SU-DHL-6 (cell line): ENCODE results near the gene EVI5L.

Experiments
- H2AFZ ChIP-seq: fragments of 200-600 bp; sonication (generic); 2 replicates; pipeline ENCODE4 v1.6.1; 2014; ENCODE audit warnings: low read depth, mild to moderate bottlenecking, moderate library complexity, mixed read lengths, antibody characterized with exemption, low read length; ENCODE audit not compliant: severe bottlenecking
- H3F3A ChIP-seq: fragments of 200-600 bp; shearing (Covaris generic); 2 replicates; pipeline ENCODE4 v1.6.0; 2016; ENCODE audit warnings: antibody characterized with exemption, mild to moderate bottlenecking; ENCODE audit not compliant: insufficient read depth
- H3K27ac ChIP-seq: fragments of 200-600 bp; sonication (generic); 2 replicates; pipeline ENCODE4 v1.5.1; 2016; ENCODE audit warnings: low read depth, mild to moderate bottlenecking, low read length, moderate library complexity, mixed read lengths
- H3K27me3 ChIP-seq: fragments of 200-600 bp; sonication (generic), shearing (Covaris generic); 2 replicates; pipeline ENCODE4 v1.6.0; 2014; ENCODE audit warnings: mild to moderate bottlenecking, low read length
- H3K36me3 ChIP-seq: fragments of 200-600 bp; sonication (generic); 2 replicates; pipeline ENCODE4 v1.6.1; 2014; ENCODE audit warnings: mild to moderate bottlenecking, low read length, mixed read lengths
- H3K4me2 ChIP-seq: fragments of 300-600, 200-600 bp; shearing (Covaris generic), sonication (generic); 2 replicates; pipeline ENCODE4 v1.6.0; 2014; ENCODE audit warnings: low read length, low read depth, mild to moderate bottlenecking; ENCODE audit not compliant: poor library complexity, severe bottlenecking
- H3K4me3 ChIP-seq: fragments of 200-600 bp; sonication (generic); 2 replicates; pipeline ENCODE4 v1.5.1; 2014; ENCODE audit warnings: antibody characterized with exemption, low read length, mild to moderate bottlenecking, mixed read lengths; ENCODE audit not compliant: insufficient read depth, poor library complexity, severe bottlenecking
- H3K79me2 ChIP-seq: fragments of 200-600 bp; sonication (generic); 2 replicates; pipeline ENCODE4 v1.6.1; 2014; ENCODE audit warnings: mild to moderate bottlenecking, low read length, moderate library complexity; ENCODE audit not compliant: insufficient read depth
- H3K9ac ChIP-seq: fragments of 200-600 bp; sonication (generic); 2 replicates; pipeline ENCODE4 v1.7.0; 2014; ENCODE audit warnings: mild to moderate bottlenecking, low read length
- H3K9me2 ChIP-seq: fragments of 200-600 bp; sonication (generic); replicated peaks from 2 replicates; pipeline ENCODE4 v1.6.1; 2014; ENCODE audit warnings: low read length; ENCODE audit not compliant: insufficient read depth
- H3K9me3 ChIP-seq: fragments of 200-600 bp; sonication (generic); 2 replicates; pipeline ENCODE4 v1.6.1; 2014; ENCODE audit warnings: low read length, mixed read lengths; ENCODE audit not compliant: insufficient read depth
- H4K20me1 ChIP-seq: fragments of 200-600 bp; sonication (generic); 2 replicates; pipeline ENCODE4 v1.6.1; 2014; ENCODE audit warnings: low read depth, mild to moderate bottlenecking, antibody characterized with exemption, low read length, moderate library complexity, mixed read lengths
- CTCF ChIP-seq: fragments of 200-600 bp; sonication (generic); IDR thresholded peaks from one replicate; pipeline ENCODE4 v1.5.1; 2017; ENCODE audit warnings: antibody characterized with exemption, mild to moderate bottlenecking, low read length, moderate library complexity; ENCODE audit not compliant: insufficient read depth, poor library complexity, severe bottlenecking
- EZH2phosphoT487 ChIP-seq: fragments of 200-600 bp; sonication (generic), shearing (Covaris generic); conservative IDR thresholded peaks from 2 replicates; pipeline ENCODE4 v1.6.1; 2018; ENCODE audit warnings: mild to moderate bottlenecking, antibody characterized with exemption, low read length, moderate library complexity, mixed read lengths

The EVI5L gene

GRCh38 chr19:7868326-7868670 is 38.3 kb downstream of the EVI5L start:
- no peak overlapping the region for H3K4me3 ChIP-seq
- no peak for TF ChIP-seq CTCF
- TF ChIP-seq EZH2phosphoT487 = no peak
- peaks cover 11% of the 10 kb centered on the region for H3F3A ChIP-seq
- H2AFZ ChIP-seq = no peak overlapping the region
- H3K79me2 ChIP-seq = no peaks in the 10 kb centered on the region
- no peaks in the 10 kb centered on the region for H3K27me3 ChIP-seq
- H3K4me2 ChIP-seq = peak overlapping the region; percentile 90
- no peak overlapping the region for H3K27ac ChIP-seq
- no peak overlapping the region for H3K9ac ChIP-seq
- no peaks in the 10 kb centered on the region for H4K20me1 ChIP-seq
- no peaks in the 10 kb centered on the region for H3K9me2 ChIP-seq
- no peaks in the 10 kb centered on the region for H3K9me3 ChIP-seq
- H3K36me3 ChIP-seq = no peaks in the 10 kb centered on the region

- no peaks in the 10 kb centered on the region for H3K9me2 ChIP-seq
- H3K27me3 ChIP-seq = no peaks in the 10 kb centered on the region
- no peaks in the 10 kb centered on the region for H4K20me1 ChIP-seq
- H2AFZ ChIP-seq = peak overlapping the region; percentile 80
- TF ChIP-seq CTCF = peak; percentile 82
- no peak for TF ChIP-seq EZH2phosphoT487
- peak overlapping the region; percentile 48; the same call in 1 of the 2 replicates for H3K9ac ChIP-seq
- peak overlapping the region; percentile 53 for H3K4me3 ChIP-seq
- no peaks in the 10 kb centered on the region for H3K79me2 ChIP-seq
- no peaks in the 10 kb centered on the region for H3K9me3 ChIP-seq
- H3F3A ChIP-seq = peaks cover 11% of the 10 kb centered on the region
- H3K4me2 ChIP-seq = peak overlapping the region; percentile 90
- H3K36me3 ChIP-seq = no peaks in the 10 kb centered on the region
- H3K27ac ChIP-seq = no peak overlapping the region
These were observed 38.8 kb downstream of the EVI5L start for GRCh38 chr19:7868671-7869452.

GRCh38 chr19:7869453-7869909 is 39.5 kb downstream of the EVI5L start:
- no peaks in the 10 kb centered on the region for H4K20me1 ChIP-seq
- peaks cover 11% of the 10 kb centered on the region for H3F3A ChIP-seq
- no peaks in the 10 kb centered on the region for H3K36me3 ChIP-seq
- H3K9ac ChIP-seq = peak overlapping the region; percentile 48; the same call in 1 of the 2 replicates
- peak overlapping the region; percentile 53 for H3K4me3 ChIP-seq
- H3K79me2 ChIP-seq = no peaks in the 10 kb centered on the region
- peak overlapping the region; percentile 80 for H2AFZ ChIP-seq
- H3K27ac ChIP-seq = no peak overlapping the region
- no peaks in the 10 kb centered on the region for H3K9me3 ChIP-seq
- H3K4me2 ChIP-seq = peak overlapping the region; percentile 90
- H3K27me3 ChIP-seq = no peaks in the 10 kb centered on the region
- no peak for TF ChIP-seq CTCF
- no peak for TF ChIP-seq EZH2phosphoT487
- H3K9me2 ChIP-seq = no peaks in the 10 kb centered on the region
